ENCODE data around the gene WAPL. TPM values are rescaled to one million over a fixed set of nuclear protein-coding genes. Genes with fewer than 3 reads are reported as not detected.

Gene WAPL
- polyA plus RNA-seq, 3 donors, result 17.8 to 26.5 (median 18.3) TPM

DNA sequence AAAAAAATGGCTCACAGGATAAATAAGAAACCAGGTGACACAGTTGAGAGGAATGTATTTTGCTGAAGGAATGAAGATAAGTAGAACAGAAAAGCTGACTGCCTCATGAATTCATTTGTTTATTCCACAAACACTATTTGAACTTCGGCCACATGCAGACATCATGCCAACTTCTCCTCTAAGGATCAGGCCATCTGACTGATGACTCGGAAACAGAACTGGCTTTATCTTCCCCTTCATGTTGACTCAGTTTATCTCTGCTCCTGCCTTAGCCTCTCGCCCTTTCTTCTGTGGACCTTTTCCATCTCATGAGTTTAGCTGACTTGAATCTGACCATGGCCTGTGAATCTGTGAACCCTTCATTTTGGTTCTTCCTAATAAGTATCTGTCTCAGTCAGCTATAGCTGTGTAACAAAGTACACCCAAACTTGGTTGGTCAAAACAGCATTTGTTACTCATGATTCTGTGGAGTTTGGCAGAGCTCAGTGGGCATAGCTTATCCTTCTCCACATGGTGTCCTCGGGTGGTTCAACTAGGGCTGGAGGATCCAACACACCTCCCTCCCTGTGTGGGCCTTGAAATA, 111.0 kb downstream of the WAPL start:
- H3K4me1 ChIP-seq (ENCODE audit: control insufficient read depth in 1 of 2, insufficient read depth in 2 of 2, low read length in 2 of 2), result peaks cover 17 to 21% of the 10 kb centered on the region in 2 donors
- intact Hi-C loops (cut with micrococcal nuclease), result no loop called here
- peak overlapping the region; percentile 41 for H2AFZ ChIP-seq (ENCODE audit: insufficient read depth, low read depth, low read length, poor library complexity, severe bottlenecking)
- Mint-ChIP-seq H3K27ac (no peak overlapping the region), H3K4me3 (no peak overlapping the region), H3K36me3 (no peaks in the 10 kb centered on the region), H3K9me3 (peaks cover 0 to 7% (median 5%) of the 10 kb centered on the region in 7 donors), H3K27me3 (ENCODE audit: low read depth in 3 of 3) (peaks cover 0 to 3% (median 2%) of the 10 kb centered on the region in 3 donors), H3K4me1 (peaks cover 29% of the 10 kb centered on the region)
- no peak overlapping the region for H3K9ac ChIP-seq (ENCODE audit: insufficient read depth, low read length, poor library complexity, severe bottlenecking)
- TF ChIP-seq, protein P1, sequence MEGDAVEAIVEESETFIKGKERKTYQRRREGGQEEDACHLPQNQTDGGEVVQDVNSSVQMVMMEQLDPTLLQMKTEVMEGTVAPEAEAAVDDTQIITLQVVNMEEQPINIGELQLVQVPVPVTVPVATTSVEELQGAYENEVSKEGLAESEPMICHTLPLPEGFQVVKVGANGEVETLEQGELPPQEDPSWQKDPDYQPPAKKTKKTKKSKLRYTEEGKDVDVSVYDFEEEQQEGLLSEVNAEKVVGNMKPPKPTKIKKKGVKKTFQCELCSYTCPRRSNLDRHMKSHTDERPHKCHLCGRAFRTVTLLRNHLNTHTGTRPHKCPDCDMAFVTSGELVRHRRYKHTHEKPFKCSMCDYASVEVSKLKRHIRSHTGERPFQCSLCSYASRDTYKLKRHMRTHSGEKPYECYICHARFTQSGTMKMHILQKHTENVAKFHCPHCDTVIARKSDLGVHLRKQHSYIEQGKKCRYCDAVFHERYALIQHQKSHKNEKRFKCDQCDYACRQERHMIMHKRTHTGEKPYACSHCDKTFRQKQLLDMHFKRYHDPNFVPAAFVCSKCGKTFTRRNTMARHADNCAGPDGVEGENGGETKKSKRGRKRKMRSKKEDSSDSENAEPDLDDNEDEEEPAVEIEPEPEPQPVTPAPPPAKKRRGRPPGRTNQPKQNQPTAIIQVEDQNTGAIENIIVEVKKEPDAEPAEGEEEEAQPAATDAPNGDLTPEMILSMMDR (IDR thresholded peaks at IDR 0.05), result no peak
- no peaks in the 10 kb centered on the region for H3K36me3 ChIP-seq (replicated peaks in 1 of 2; ENCODE audit: control insufficient read depth in 1 of 2, insufficient read depth in 2 of 2, low read length in 2 of 2)
- no peaks in the 10 kb centered on the region for H3K27me3 ChIP-seq (ENCODE audit: control insufficient read depth in 2 of 2, insufficient read depth in 2 of 2, low read length in 2 of 2)
- no peaks in the 10 kb centered on the region for H3K9me3 ChIP-seq (replicated peaks in 1 of 2; ENCODE audit: control insufficient read depth in 1 of 2, insufficient read depth in 1 of 2, low read length in 2 of 2)
- no peaks in the 10 kb centered on the region for H3K79me2 ChIP-seq (ENCODE audit: insufficient read depth, low read length)
- H4K20me1 ChIP-seq (ENCODE audit: insufficient read depth, low read length), result no peaks in the 10 kb centered on the region
- no peak for DNase-seq
- H3K4me2 ChIP-seq (replicated peaks; ENCODE audit: extremely low read depth, low read length, poor library complexity, severe bottlenecking), result no peak overlapping the region
- H3K4me3 ChIP-seq (replicated peaks in 1 of 3; ENCODE audit: low read depth in 2 of 3, low read length in 3 of 3), result no peak overlapping the region
- H3K27ac ChIP-seq (ENCODE audit: low read depth in 1 of 2, low read length in 2 of 2), result no peak overlapping the region
- 83% methylated on average over 4 of the region's 4 CpGs for WGBS (ENCODE audit: insufficient coverage)

DNA sequence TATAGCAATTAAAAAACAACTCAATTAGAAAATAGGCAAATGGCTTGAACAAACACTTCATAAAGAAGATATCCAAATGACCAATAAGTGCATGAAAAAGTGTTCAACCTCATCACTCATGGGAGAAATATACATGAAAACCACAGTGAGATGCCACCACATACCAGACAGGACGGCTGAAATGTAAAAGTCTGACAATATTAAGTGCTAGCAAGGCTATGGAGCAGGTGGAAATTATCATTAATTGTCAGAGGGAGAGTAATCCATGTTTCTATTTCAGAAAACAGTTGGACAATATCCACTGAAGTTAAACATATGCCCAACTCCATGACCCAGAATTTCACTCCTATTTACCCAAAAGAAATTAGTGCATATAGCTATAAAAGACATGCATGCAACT, 112.4 kb downstream of the WAPL start:
- H2AFZ ChIP-seq (ENCODE audit: insufficient read depth, low read depth, low read length, poor library complexity, severe bottlenecking), result no peak overlapping the region
- no peaks in the 10 kb centered on the region for H3K36me3 ChIP-seq (replicated peaks in 1 of 2; ENCODE audit: control insufficient read depth in 1 of 2, insufficient read depth in 2 of 2, low read length in 2 of 2)
- no peak overlapping the region for H3K27ac ChIP-seq (ENCODE audit: low read depth in 1 of 2, low read length in 2 of 2)
- no peak overlapping the region for H3K4me2 ChIP-seq (replicated peaks; ENCODE audit: extremely low read depth, low read length, poor library complexity, severe bottlenecking)
- intact Hi-C loops (cut with micrococcal nuclease), result no loop called here
- Mint-ChIP-seq H3K9me3 (peaks cover 0 to 7% (median 5%) of the 10 kb centered on the region in 7 donors), H3K27me3 (ENCODE audit: low read depth in 3 of 3) (peaks cover 0 to 9% (median 2%) of the 10 kb centered on the region in 3 donors), H3K36me3 (no peaks in the 10 kb centered on the region), H3K4me1 (peaks cover 29% of the 10 kb centered on the region), H3K4me3 (no peak overlapping the region), H3K27ac (no peak overlapping the region)
- H3K9ac ChIP-seq (ENCODE audit: insufficient read depth, low read length, poor library complexity, severe bottlenecking), result no peak overlapping the region
- H3K27me3 ChIP-seq (ENCODE audit: control insufficient read depth in 2 of 2, insufficient read depth in 2 of 2, low read length in 2 of 2), result no peaks in the 10 kb centered on the region
- no peaks in the 10 kb centered on the region for H3K79me2 ChIP-seq (ENCODE audit: insufficient read depth, low read length)
- H3K4me1 ChIP-seq (ENCODE audit: control insufficient read depth in 1 of 2, insufficient read depth in 2 of 2, low read length in 2 of 2), result peaks cover 17 to 21% of the 10 kb centered on the region in 2 donors
- no peak overlapping the region for H3K4me3 ChIP-seq (replicated peaks in 1 of 3; ENCODE audit: low read depth in 2 of 3, low read length in 3 of 3)
- TF ChIP-seq, protein P1 (IDR thresholded peaks at IDR 0.05), result no peak
- no peak for DNase-seq
- WGBS (ENCODE audit: insufficient coverage), result no CpG with 5 or more reads among the region's 1 CpG
- no peaks in the 10 kb centered on the region for H4K20me1 ChIP-seq (ENCODE audit: insufficient read depth, low read length)
- H3K9me3 ChIP-seq (replicated peaks in 1 of 2; ENCODE audit: control insufficient read depth in 1 of 2, insufficient read depth in 1 of 2, low read length in 2 of 2), result no peaks in the 10 kb centered on the region

All from CD14-positive monocyte (primary cell).